ENCODE measurements around the gene KAT2A. TPM values are rescaled to one million over a fixed set of nuclear protein-coding genes. Genes with fewer than 3 reads are reported as not detected.

KAT2A gene
- total and polyA plus RNA-seq, 9 of the 15 experiments (the other 6 are each of a cell fraction or from before 2014, with no cell fraction given), result 1.5 to 80.4 (median 31.9) TPM

DNA sequence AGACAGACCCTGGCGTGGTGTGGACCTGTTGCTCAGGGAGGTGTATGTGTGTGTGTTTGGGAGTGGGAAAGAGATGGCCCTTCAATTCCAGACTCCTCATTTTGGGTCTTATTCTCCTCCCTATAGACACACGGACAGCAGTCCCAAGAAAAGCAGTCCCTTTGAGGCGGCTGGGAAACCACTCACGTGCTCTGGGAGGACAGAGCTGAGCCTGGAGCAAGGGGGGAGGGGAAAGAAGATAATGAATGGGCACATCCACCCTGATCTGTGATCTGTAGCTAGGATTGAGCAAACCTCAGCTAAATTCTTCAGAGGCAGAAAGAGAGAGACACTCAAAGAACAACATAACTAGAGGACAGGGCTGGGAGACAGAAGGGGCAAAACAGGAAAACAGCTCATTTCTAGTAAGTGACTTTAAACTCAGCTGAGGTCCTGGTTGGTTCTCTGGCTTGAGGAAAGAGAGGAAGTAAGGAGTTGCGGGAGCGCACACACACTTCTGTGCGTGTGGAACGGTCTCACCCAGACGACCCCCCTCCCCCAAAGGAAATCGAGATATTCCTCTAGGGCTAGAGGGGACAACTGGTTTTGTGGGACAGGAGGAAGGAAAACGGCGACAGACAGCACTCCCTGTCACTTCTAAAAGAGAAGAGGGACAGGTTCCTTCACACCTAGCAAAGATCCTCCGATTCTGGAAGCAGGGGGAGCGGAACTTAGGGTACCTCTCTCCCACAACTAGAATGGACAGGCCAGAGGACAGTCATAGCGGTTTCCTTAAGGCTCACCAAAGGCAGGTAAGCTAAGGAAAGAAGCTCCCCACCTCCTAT is 33.0 kb upstream of the KAT2A start (continued):
- TF ChIP-seq, protein P1, sequence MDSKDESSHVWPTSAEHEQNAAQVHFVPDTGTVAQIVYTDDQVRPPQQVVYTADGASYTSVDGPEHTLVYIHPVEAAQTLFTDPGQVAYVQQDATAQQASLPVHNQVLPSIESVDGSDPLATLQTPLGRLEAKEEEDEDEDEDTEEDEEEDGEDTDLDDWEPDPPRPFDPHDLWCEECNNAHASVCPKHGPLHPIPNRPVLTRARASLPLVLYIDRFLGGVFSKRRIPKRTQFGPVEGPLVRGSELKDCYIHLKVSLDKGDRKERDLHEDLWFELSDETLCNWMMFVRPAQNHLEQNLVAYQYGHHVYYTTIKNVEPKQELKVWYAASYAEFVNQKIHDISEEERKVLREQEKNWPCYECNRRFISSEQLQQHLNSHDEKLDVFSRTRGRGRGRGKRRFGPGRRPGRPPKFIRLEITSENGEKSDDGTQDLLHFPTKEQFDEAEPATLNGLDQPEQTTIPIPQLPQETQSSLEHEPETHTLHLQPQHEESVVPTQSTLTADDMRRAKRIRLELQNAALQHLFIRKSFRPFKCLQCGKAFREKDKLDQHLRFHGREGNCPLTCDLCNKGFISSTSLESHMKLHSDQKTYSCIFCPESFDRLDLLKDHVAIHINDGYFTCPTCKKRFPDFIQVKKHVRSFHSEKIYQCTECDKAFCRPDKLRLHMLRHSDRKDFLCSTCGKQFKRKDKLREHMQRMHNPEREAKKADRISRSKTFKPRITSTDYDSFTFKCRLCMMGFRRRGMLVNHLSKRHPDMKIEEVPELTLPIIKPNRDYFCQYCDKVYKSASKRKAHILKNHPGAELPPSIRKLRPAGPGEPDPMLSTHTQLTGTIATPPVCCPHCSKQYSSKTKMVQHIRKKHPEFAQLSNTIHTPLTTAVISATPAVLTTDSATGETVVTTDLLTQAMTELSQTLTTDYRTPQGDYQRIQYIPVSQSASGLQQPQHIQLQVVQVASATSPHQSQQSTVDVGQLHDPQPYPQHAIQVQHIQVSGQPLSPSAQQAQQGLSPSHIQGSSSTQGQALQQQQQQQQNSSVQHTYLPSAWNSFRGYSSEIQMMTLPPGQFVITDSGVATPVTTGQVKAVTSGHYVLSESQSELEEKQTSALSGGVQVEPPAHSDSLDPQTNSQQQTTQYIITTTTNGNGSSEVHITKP (IDR thresholded peaks at IDR 0.05; ENCODE audit: partially characterized antibody), result peak; percentile 33
- TF ChIP-seq GTF2B (IDR thresholded peaks at IDR 0.05; ENCODE audit: extremely low read depth, insufficient read length) (no peak), AFF1 (IDR thresholded peaks at IDR 0.05; ENCODE audit: low read depth in 1 of 2, partially characterized antibody in 2 of 2) (no peak), HSF4 (CRISPR knock-in tag; IDR thresholded peaks at IDR 0.05; ENCODE audit: borderline replicate concordance) (no peak), CCNT2 (IDR thresholded peaks at IDR 0.05; ENCODE audit: borderline replicate concordance, extremely low read depth, insufficient read length, low read depth, low read length) (no peak), PRMT5 (CRISPR knock-in tag; IDR thresholded peaks at IDR 0.05) (no peak), MEF2D (tag; conservative IDR thresholded peaks at IDR 0.05; ENCODE audit: low read depth) (no peak), NEUROD1 (IDR thresholded peaks at IDR 0.05; ENCODE audit: borderline replicate concordance, low read depth, low read length, partially characterized antibody) (peak; percentile 1), TEAD4 (IDR thresholded peaks at IDR 0.05; ENCODE audit: low read length) (0 out of 2 replicates have a peak, but pooled peaks have one; percentile 1), TEAD4 (CRISPR knock-in tag; IDR thresholded peaks at IDR 0.05; ENCODE audit: borderline replicate concordance) (no peak), ZNF140 (CRISPR knock-in tag; IDR thresholded peaks at IDR 0.05) (no peak), ADNP (tag; IDR thresholded peaks at IDR 0.05) (no peak), FOXJ3 (CRISPR knock-in tag; IDR thresholded peaks at IDR 0.05) (no peak), CC2D1A (IDR thresholded peaks at IDR 0.05) (no peak), SPI1 (IDR thresholded peaks at IDR 0.05; ENCODE audit: borderline replicate concordance, low read depth, low read length) (peak; percentile 83; the same call in 1 of the 2 replicates), POLR2G (IDR thresholded peaks at IDR 0.05; ENCODE audit: low read depth, low read length) (no peak)
- TF ChIP-seq, protein P2, sequence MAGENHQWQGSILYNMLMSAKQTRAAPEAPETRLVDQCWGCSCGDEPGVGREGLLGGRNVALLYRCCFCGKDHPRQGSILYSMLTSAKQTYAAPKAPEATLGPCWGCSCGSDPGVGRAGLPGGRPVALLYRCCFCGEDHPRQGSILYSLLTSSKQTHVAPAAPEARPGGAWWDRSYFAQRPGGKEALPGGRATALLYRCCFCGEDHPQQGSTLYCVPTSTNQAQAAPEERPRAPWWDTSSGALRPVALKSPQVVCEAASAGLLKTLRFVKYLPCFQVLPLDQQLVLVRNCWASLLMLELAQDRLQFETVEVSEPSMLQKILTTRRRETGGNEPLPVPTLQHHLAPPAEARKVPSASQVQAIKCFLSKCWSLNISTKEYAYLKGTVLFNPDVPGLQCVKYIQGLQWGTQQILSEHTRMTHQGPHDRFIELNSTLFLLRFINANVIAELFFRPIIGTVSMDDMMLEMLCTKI (IDR thresholded peaks at IDR 0.05; ENCODE audit: partially characterized antibody), result no peak
